Measurements from ENCODE around the gene KCNK3. TPM values are rescaled to one million over a fixed set of nuclear protein-coding genes. Genes with fewer than 3 reads are reported as not detected.
A peak's percentile ranks its signal among the peaks of the same experiment; 100 is the strongest.

The KCNK3 gene
- total and polyA plus RNA-seq, 2 of the 13 experiments (the other 11 are each of a cell fraction or from before 2014, with no cell fraction given) = not detected

GRCh38 chr2:26757873-26758789 is 65.6 kb downstream of the KCNK3 start (continued):
- peak; percentile 47 for TF ChIP-seq TBL1XR1 (IDR thresholded peaks at IDR 0.05; ENCODE audit: borderline replicate concordance, low read length, partially characterized antibody)
- no peak for TF ChIP-seq NCOA1 (CRISPR knock-in tag; IDR thresholded peaks at IDR 0.05)
- no peak for TF ChIP-seq ZNF296 (CRISPR knock-in tag; conservative IDR thresholded peaks at IDR 0.05)
- no peak for TF ChIP-seq ZMYM2 (CRISPR knock-in tag; IDR thresholded peaks at IDR 0.05)
- TF ChIP-seq PHF8 (CRISPR knock-in tag; IDR thresholded peaks at IDR 0.05) = no peak
- no peak for TF ChIP-seq KMT2B (CRISPR knock-in tag; IDR thresholded peaks at IDR 0.05)
- TF ChIP-seq HOXA7 (CRISPR knock-in tag; IDR thresholded peaks at IDR 0.05) = no peak
- TF ChIP-seq STAG1 (CRISPR knock-in tag; IDR thresholded peaks at IDR 0.05) = no peak
- no peak for TF ChIP-seq ZFYVE20 (CRISPR knock-in tag; IDR thresholded peaks at IDR 0.05; ENCODE audit: borderline replicate concordance, low read depth)
- TF ChIP-seq ZNF20 (CRISPR knock-in tag; IDR thresholded peaks at IDR 0.05) = no peak
- TF ChIP-seq DZIP1 (CRISPR knock-in tag; IDR thresholded peaks at IDR 0.05) = no peak
- TF ChIP-seq SRSF9 (IDR thresholded peaks at IDR 0.05; ENCODE audit: borderline replicate concordance, insufficient read depth, low read depth, low read length, poor library complexity, severe bottlenecking) = no peak
- TF ChIP-seq GZF1 (CRISPR knock-in tag; IDR thresholded peaks at IDR 0.05) = no peak
- no peak for TF ChIP-seq ZNF17 (CRISPR knock-in tag; IDR thresholded peaks at IDR 0.05)
- TF ChIP-seq ZNF143 (CRISPR knock-in tag; IDR thresholded peaks at IDR 0.05) = no peak
- TF ChIP-seq MYNN (CRISPR knock-in tag; IDR thresholded peaks at IDR 0.05; ENCODE audit: low read depth) = no peak
- no peak for TF ChIP-seq SMARCE1 (IDR thresholded peaks at IDR 0.05; ENCODE audit: borderline replicate concordance)
- no peak for TF ChIP-seq ZNF737 (CRISPR knock-in tag; IDR thresholded peaks at IDR 0.05; ENCODE audit: borderline replicate concordance)
- TF ChIP-seq ZNF652 (CRISPR knock-in tag; IDR thresholded peaks at IDR 0.05; ENCODE audit: borderline replicate concordance, low read depth) = no peak
- no peak for TF ChIP-seq PAX8 (CRISPR knock-in tag; IDR thresholded peaks at IDR 0.05; ENCODE audit: borderline replicate concordance)
- no peak for TF ChIP-seq AFF4 (CRISPR knock-in tag; IDR thresholded peaks at IDR 0.05)
- TF ChIP-seq ERF (CRISPR knock-in tag; IDR thresholded peaks at IDR 0.05) = peak; percentile 76; the same call in 1 of the 2 replicates
- no peak for TF ChIP-seq ZNF768 (CRISPR knock-in tag; IDR thresholded peaks at IDR 0.05)
- TF ChIP-seq SIN3B (IDR thresholded peaks at IDR 0.05; ENCODE audit: low read length) = no peak
- no peak for TF ChIP-seq ZNF598 (CRISPR knock-in tag; IDR thresholded peaks at IDR 0.05; ENCODE audit: borderline replicate concordance)
- TF ChIP-seq SRF (IDR thresholded peaks at IDR 0.05; ENCODE audit: low read depth, low read length) = no peak

Data from HepG2 (cell line).